Hepatocyte (in vitro differentiated cells): Measurements from ENCODE around the gene SCFD1. TPM values are rescaled to one million over a fixed set of nuclear protein-coding genes. Genes with fewer than 3 reads are reported as not detected.

ENCODE experiments used
- DNase-seq: peaks from one replicate; pipeline ENCODE4 v3.0.0-alpha.2; 2016; ENCODE audit warnings: low spot score
- H2AFZ ChIP-seq: fragments of 200-600 bp; sonication (generic); 2 replicates; pipeline ENCODE4 v1.6.0; 2016; ENCODE audit warnings: antibody characterized with exemption, mild to moderate bottlenecking
- H3K27ac ChIP-seq: fragments of 200-600 bp; sonication (generic); 2 replicates; pipeline ENCODE4 v1.5.1; 2016; ENCODE audit warnings: mild to moderate bottlenecking
- H3K27me3 ChIP-seq: fragments of 200-600 bp; sonication (generic); 2 replicates; pipeline ENCODE4 v1.6.1; 2016
- H3K36me3 ChIP-seq: fragments of 200-600 bp; sonication (generic); replicated peaks from 2 replicates; pipeline ENCODE4 v1.5.1; 2016; ENCODE audit warnings: low read depth; ENCODE audit not compliant: insufficient read depth
- H3K4me1 ChIP-seq: fragments of 200-600 bp; sonication (generic); 2 replicates; pipeline ENCODE4 v1.5.1; 2016; ENCODE audit warnings: mild to moderate bottlenecking, moderate library complexity; ENCODE audit not compliant: insufficient read depth
- H3K4me2 ChIP-seq: fragments of 200-600 bp; sonication (generic); 2 replicates; pipeline ENCODE4 v1.6.0; 2016
- H3K4me3 ChIP-seq: fragments of 200-600 bp; sonication (generic); 2 replicates; pipeline ENCODE4 v1.5.1; 2016; ENCODE audit warnings: mild to moderate bottlenecking
- H3K79me2 ChIP-seq: fragments of 200-600 bp; sonication (generic); 2 replicates; pipeline ENCODE4 v1.6.0; 2017; ENCODE audit warnings: mild to moderate bottlenecking
- H3K9me2 ChIP-seq: fragments of 200-600 bp; sonication (generic); replicated peaks from 2 replicates; pipeline ENCODE4 v1.6.0; 2017; ENCODE audit warnings: mild to moderate bottlenecking; ENCODE audit not compliant: insufficient read depth
- H3K9me3 ChIP-seq: fragments of 200-600 bp; sonication (generic); 2 replicates; pipeline ENCODE4 v1.5.1; 2016; ENCODE audit warnings: low read depth, mild to moderate bottlenecking
- H4K20me1 ChIP-seq: fragments of 200-600 bp; sonication (generic); 2 replicates; pipeline ENCODE4 v1.6.0; 2016; ENCODE audit warnings: mild to moderate bottlenecking; ENCODE audit not compliant: insufficient read depth, poor library complexity, severe bottlenecking
- CTCF ChIP-seq: fragments of 200-600 bp; sonication (generic); IDR thresholded peaks from 2 replicates; pipeline ENCODE4 v1.5.1; 2016; ENCODE audit warnings: antibody characterized with exemption, mild to moderate bottlenecking; ENCODE audit not compliant: poor library complexity
- EZH2 ChIP-seq: fragments of 200-600 bp; sonication (generic); IDR thresholded peaks from 2 replicates; pipeline ENCODE4 v1.6.1; 2016; ENCODE audit warnings: antibody characterized with exemption, mild to moderate bottlenecking, borderline replicate concordance
- EZH2phosphoT487 ChIP-seq: fragments of 200-600 bp; sonication (generic); IDR thresholded peaks from one replicate; pipeline ENCODE4 v1.6.1; 2018; ENCODE audit warnings: antibody characterized with exemption, mild to moderate bottlenecking, low read depth, moderate library complexity; ENCODE audit not compliant: unreplicated experiment, severe bottlenecking
- WGBS: methylation state at CpG from one replicate; pipeline ENCODE4 v1.1.6; 2016; ENCODE audit warnings: low lambda C conversion rate; ENCODE audit errors: missing lambda C conversion rate; 5-methylcytosine and 5-hydroxymethylcytosine counted together
- polyA plus RNA-seq: library from polyadenylated mRNA; unstranded; fragments of >200 nt; fragmentation: Nextera tagmentation; extraction: Ambion mirVana; gene quantifications from 2 replicates; pipeline ENCODE4 v1.2.1, GENCODE V29; 2016
- total RNA-seq: library from RNA; depleted of rRNA; stranded (reverse); fragments of >200 nt; gene quantifications from 2 replicates; pipeline ENCODE4 v1.2.3, GENCODE V29; 2014

Gene SCFD1
- total and polyA plus RNA-seq, 2 experiments from 2014 or later: 68.9 to 101 TPM

DNA sequence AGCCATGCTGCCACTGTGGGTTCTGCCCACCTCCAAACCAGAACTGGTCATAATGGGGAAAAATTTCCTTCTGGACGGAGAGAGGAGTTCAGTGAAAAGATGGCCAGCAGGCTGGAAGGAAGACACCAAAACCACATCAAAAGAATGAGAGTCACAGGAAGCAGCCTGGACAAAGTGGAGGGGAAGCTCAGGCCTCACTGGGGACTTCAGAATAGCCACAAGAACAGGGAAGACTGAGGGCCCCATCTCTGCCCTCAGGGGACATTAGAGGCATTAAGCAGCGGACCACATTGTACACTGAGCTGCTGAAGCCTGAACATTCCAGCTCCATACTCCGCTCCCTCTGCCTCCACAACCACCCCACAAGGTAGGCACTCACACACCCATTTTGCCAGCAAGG is 132.7 kb downstream of the SCFD1 start:
- DNase-seq: no peak
- H3K4me3 ChIP-seq: no peak overlapping the region
- no peaks in the 10 kb centered on the region for H3K9me2 ChIP-seq
- WGBS: 85% methylated on average over 3 of the region's 3 CpGs
- H3K4me1 ChIP-seq: no peaks in the 10 kb centered on the region
- TF ChIP-seq EZH2: no peak
- TF ChIP-seq EZH2phosphoT487: no peak
- no peak for TF ChIP-seq CTCF
- no peaks in the 10 kb centered on the region for H3K36me3 ChIP-seq
- no peaks in the 10 kb centered on the region for H3K27me3 ChIP-seq
- H3K79me2 ChIP-seq: no peaks in the 10 kb centered on the region
- H3K27ac ChIP-seq: no peak overlapping the region
- no peaks in the 10 kb centered on the region for H3K9me3 ChIP-seq
- no peak overlapping the region for H3K4me2 ChIP-seq
- no peak overlapping the region for H2AFZ ChIP-seq
- no peaks in the 10 kb centered on the region for H4K20me1 ChIP-seq

DNA sequence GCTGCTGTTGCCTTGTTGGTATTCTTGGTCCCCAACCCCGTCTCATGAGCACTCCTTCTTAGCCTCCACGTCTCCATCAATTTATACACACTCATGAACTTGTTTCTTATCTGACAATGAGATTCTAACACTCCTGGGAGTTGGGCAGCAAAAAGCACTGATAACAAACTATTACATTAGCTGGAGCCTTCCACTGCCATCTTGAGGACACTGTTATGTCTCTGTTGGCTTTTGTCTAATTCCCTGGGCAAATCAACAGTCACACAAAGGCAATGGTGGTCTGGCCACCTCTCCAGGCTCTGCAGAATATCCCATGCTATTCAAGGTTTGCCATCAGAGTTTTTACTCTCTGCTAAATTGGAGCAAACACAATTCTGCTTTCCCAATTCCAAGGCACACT is 134.5 kb downstream of the SCFD1 start:
- H3K4me1 ChIP-seq: no peaks in the 10 kb centered on the region
- H2AFZ ChIP-seq: no peak overlapping the region
- no peak overlapping the region for H3K4me2 ChIP-seq
- no peaks in the 10 kb centered on the region for H4K20me1 ChIP-seq
- H3K9me2 ChIP-seq: no peaks in the 10 kb centered on the region
- H3K27ac ChIP-seq: no peak overlapping the region
- H3K79me2 ChIP-seq: no peaks in the 10 kb centered on the region
- 53% methylated on average over 2 of the region's 2 CpGs for WGBS
- no peaks in the 10 kb centered on the region for H3K36me3 ChIP-seq
- TF ChIP-seq EZH2 (no peak), CTCF (no peak), EZH2phosphoT487 (no peak)
- H3K27me3 ChIP-seq: no peaks in the 10 kb centered on the region
- no peak overlapping the region for H3K4me3 ChIP-seq
- no peak for DNase-seq
- no peaks in the 10 kb centered on the region for H3K9me3 ChIP-seq

- 51% methylated on average over 3 of the region's 3 CpGs for WGBS
Measured at GRCh38 chr14:30757082-30757481, 135.0 kb downstream of the SCFD1 start.

More at GRCh38 chr14:30757082-30757481, 135.0 kb downstream of the SCFD1 start:
- no peak for DNase-seq
- Histone ChIP-seq H3K27ac (no peak overlapping the region), H3K79me2 (no peaks in the 10 kb centered on the region), H3K4me2 (no peak overlapping the region), H3K9me2 (no peaks in the 10 kb centered on the region), H3K4me3 (no peak overlapping the region), H3K36me3 (no peaks in the 10 kb centered on the region), H4K20me1 (no peaks in the 10 kb centered on the region), H3K9me3 (no peaks in the 10 kb centered on the region), H3K27me3 (no peaks in the 10 kb centered on the region), H3K4me1 (no peaks in the 10 kb centered on the region), H2AFZ (no peak overlapping the region)
- no peak for TF ChIP-seq EZH2
- no peak for TF ChIP-seq CTCF
- no peak for TF ChIP-seq EZH2phosphoT487
